Natural killer cell treated with Interleukin-12 subunit alpha and Interleukin-12 subunit beta and Interleukin-15 and Interleukin-18, amount 100 ng/mL, for 72 hours (primary cell): Measurements from ENCODE around the gene ORC5. TPM values are rescaled to one million over a fixed set of nuclear protein-coding genes. Genes with fewer than 3 reads are reported as not detected.
A peak's percentile ranks its signal among the peaks of the same experiment; 100 is the strongest.
"Not testable (repeated sequence)": the region's sequence is repeated elsewhere in the genome, so short reads cannot be mapped to it uniquely, and the experiment has no call there.

Source experiments
- ATAC-seq, 2 donors: fragments of 150-1000 bp; cut with Tn5 transposase in 1 of 2; sonication (Bioruptor Pico), chemical (Tn5 transposase) in 1 of 2; 2 replicates each; pipeline ENCODE4 v1.10.0; 2021
- DNase-seq: peaks from one replicate; pipeline ENCODE4 v3.0.0; 2022; ENCODE audit warnings: low spot score
- H3K27ac Mint-ChIP-seq, 2 donors: 1 replicate in 1 of 2; 2 replicates in 1 of 2; pipeline ENCODE4 v1.8.0; 2022; ENCODE audit warnings: mixed read lengths in 2 of 2, mild to moderate bottlenecking in 1 of 2, moderate library complexity in 1 of 2
- H3K27me3 Mint-ChIP-seq, 2 donors: 1 replicate in 1 of 2; 2 replicates in 1 of 2; pipeline ENCODE4 v1.8.0; 2022; ENCODE audit warnings: mixed read lengths in 2 of 2
- H3K36me3 Mint-ChIP-seq: one replicate; pipeline ENCODE4 v1.8.0; 2022; ENCODE audit warnings: mixed read lengths
- H3K4me1 Mint-ChIP-seq, 2 donors: 1 replicate in 1 of 2; 2 replicates in 1 of 2; pipeline ENCODE4 v1.8.0; 2022; ENCODE audit warnings: low read depth in 2 of 2, mixed read lengths in 2 of 2, mild to moderate bottlenecking in 1 of 2
- H3K4me3 Mint-ChIP-seq: one replicate; pipeline ENCODE4 v1.8.0; 2022; ENCODE audit warnings: mixed read lengths
- H3K9me3 Mint-ChIP-seq: 2 replicates; pipeline ENCODE4 v1.8.0; 2022; ENCODE audit warnings: mixed read lengths
- total RNA-seq, 2 donors: library from RNA; stranded (reverse); gene quantifications; one replicate each; pipeline ENCODE4 v1.2.3, GENCODE V29; 2022

The ORC5 gene
- 10 to 100 TPM; 24.7 to 35.7 TPM for total RNA-seq

DNA sequence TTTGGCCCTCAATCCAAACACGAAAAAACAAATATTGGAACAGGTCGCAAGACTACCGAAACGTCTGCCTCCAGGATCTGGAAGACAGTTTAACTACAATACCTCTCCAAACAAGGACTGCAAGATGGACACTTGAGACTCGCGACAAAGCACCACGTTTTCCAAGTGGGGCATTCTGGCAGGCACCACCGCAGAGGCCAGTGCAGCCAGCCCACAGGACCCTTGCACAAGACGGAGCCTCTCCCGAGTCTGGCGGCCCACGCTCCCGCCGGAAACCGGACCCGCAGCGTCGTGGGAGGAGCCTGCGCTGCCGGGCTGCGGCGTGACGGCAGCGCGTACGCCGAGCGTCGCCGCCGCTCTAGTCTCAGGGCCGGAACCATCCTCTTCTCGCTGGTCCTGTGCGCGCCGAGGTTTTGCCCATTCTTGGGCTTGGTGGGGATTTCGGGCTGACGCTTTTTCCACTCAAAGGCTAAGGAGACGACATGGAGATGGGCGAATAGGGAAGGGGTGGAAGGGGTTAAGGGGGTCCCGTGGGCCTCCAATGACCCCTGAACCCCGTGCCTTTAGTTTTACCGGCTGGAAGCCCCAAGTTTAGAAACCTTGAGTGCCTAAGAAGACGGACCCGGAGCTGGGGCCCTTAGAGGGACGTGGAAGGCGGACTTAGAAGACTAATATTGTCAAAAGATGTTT, at the start of gene ORC5:
ORC5 (minus strand) TSS at position 283 of the 690 bp plus-strand sequence; CDS start at position 174, 109 bp downstream.
- ATAC-seq (peak; percentile 99), DNase-seq (peak; percentile 90)
- peak within 1 kb of the TSS; percentile 88 to 94 for H3K27ac Mint-ChIP-seq
- no peaks in the 10 kb centered on the region for H3K9me3 Mint-ChIP-seq
- peaks cover 13 to 21% of the 10 kb centered on the region in 2 donors for H3K27me3 Mint-ChIP-seq
- peak within 1 kb of the TSS; percentile 97 for H3K4me3 Mint-ChIP-seq
- H3K4me1 Mint-ChIP-seq = peaks cover 25 to 29% of the 10 kb centered on the region in 2 donors
- peaks cover 23% of the 10 kb centered on the region for H3K36me3 Mint-ChIP-seq

DNA sequence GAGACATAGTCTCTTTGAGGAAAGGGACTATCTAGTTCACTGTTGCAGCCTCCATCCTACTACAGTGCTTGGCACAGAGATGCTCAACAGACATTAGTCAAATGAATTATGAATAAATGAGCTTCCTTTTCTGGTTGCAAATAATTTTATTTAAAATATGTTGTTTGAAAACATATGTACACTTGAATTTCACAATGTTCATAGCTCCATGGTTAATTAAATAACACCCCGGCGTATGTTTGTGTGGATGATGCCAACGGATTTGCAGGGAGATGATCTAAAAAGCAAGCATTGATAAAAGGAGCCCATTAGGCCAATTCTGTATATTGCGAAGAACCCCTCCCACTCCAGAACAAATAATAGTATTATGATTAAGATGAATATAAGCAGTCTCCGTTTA, 47.8 kb upstream of the ORC5 start:
- H3K4me3 Mint-ChIP-seq = no peak overlapping the region
- no peaks in the 10 kb centered on the region for H3K9me3 Mint-ChIP-seq
- no peaks in the 10 kb centered on the region for H3K4me1 Mint-ChIP-seq
- DNase-seq = no peak
- H3K27ac Mint-ChIP-seq = no peak overlapping the region
- ATAC-seq = no peak
- peaks cover 14 to 23% of the 10 kb centered on the region in 2 donors for H3K27me3 Mint-ChIP-seq
- no peaks in the 10 kb centered on the region for H3K36me3 Mint-ChIP-seq

DNA sequence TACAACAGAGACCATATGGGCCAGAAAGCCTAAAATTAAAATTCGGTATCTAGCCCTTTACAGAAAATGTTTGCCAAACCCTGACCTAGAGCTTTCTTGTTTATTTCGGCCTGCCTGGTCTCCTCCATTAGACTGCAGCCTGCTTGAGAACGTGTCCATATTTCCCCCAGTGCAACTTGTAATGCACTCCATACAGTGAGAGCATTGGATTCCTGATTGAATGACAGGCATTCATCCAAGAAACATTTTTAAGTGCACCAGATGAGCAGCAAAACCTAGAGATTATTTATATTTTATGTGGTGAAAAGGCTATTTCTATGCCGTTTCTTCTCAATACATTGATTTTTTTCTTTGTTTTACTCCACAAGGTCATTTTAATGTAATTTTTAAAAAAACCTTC, 47.4 kb upstream of the ORC5 start:
- H3K27me3 Mint-ChIP-seq = peaks cover 11 to 19% of the 10 kb centered on the region in 2 donors
- no peaks in the 10 kb centered on the region for H3K4me1 Mint-ChIP-seq
- H3K36me3 Mint-ChIP-seq = no peaks in the 10 kb centered on the region
- H3K4me3 Mint-ChIP-seq = no peak overlapping the region
- H3K9me3 Mint-ChIP-seq = no peaks in the 10 kb centered on the region
- DNase-seq (no peak), ATAC-seq (no peak)
- no peak overlapping the region for H3K27ac Mint-ChIP-seq

DNA sequence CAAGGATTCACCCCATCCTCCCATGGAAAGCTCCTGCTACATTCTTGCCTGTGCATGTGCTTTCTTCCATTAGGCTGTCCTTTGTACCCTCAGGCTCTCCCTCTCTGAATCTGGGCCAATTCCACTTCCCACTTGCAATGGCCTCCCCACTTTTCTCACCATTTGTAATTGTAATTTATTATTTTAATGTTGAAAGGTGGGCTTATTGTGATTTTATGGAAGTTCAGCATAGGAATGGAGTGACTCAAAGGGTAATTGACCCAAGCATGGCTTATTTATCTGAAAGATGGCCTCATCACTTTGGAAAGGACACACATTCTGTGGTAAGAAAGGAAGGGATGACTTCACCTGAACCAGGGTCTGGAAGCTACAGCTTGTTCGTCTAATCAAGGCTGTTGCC, 46.9 kb upstream of the ORC5 start:
- no peak overlapping the region for H3K4me3 Mint-ChIP-seq
- peaks cover 13 to 17% of the 10 kb centered on the region in 2 donors for H3K27me3 Mint-ChIP-seq
- H3K4me1 Mint-ChIP-seq = no peaks in the 10 kb centered on the region
- no peak for DNase-seq
- no peak for ATAC-seq
- no peaks in the 10 kb centered on the region for H3K36me3 Mint-ChIP-seq
- no peak overlapping the region for H3K27ac Mint-ChIP-seq
- peaks cover 2% of the 10 kb centered on the region for H3K9me3 Mint-ChIP-seq

DNA sequence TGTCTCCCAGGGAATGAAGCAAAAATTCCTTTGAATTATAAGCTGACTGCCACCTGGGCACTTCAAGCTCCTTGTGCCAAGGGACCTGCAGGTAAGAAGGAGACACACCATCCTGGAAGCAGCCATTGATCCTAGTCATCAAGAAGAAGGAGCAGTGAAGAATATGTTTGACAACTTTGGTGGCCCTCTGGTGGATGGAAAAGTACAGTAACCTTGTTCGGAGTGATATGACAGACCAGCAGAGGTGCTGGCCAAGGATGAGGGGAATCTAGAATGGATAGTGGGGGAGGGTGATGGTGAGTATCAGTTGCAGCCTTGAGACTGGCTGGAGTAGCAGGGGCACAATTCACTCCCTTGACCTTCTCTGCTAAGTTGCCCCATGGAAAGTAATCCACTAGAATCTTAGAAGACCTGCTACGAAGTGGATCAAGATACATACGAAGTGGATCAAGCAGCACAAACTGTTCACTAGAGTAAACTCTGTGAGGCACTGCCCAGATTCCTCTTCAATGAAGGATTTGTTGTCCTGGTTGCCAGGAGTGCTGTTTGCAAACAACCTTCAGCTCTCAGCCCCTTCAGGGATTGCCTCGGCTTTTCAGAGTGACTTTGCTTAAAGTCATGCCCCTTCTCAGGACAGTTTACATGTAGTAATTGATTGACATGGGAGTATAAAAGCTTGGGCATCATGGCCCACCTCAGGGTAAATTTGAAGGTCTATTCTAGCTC, 44.8 kb upstream of the ORC5 start:
- no peaks in the 10 kb centered on the region for H3K4me1 Mint-ChIP-seq
- peaks cover 24% of the 10 kb centered on the region in 2 donors for H3K27me3 Mint-ChIP-seq
- no peaks in the 10 kb centered on the region for H3K36me3 Mint-ChIP-seq
- H3K4me3 Mint-ChIP-seq = no peak overlapping the region
- no peak overlapping the region for H3K27ac Mint-ChIP-seq
- H3K9me3 Mint-ChIP-seq = peaks cover 6% of the 10 kb centered on the region
- ATAC-seq (no peak), DNase-seq (no peak)

DNA sequence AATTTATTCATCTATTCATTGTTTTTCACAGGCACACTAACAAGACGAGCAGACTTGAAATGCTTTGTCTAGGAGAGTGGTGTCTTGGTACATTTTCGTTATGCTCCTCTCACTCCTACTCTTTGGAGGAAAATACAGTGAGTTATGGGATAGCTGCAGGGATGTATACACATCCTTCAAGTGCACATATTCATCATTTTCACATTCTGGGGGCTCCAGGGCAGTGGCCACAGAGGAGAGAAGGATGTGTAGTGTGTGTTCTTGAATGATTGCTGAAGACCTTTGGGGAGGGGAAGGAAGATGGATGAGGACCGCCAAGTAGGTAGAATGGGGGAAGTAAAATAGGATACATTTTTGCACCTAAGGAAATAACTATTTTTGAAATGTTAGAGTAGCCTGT, 34.8 kb upstream of the ORC5 start:
- H3K27me3 Mint-ChIP-seq = peaks cover 40 to 62% of the 10 kb centered on the region in 2 donors
- DNase-seq (no peak), ATAC-seq (no peak)
- no peak overlapping the region for H3K4me3 Mint-ChIP-seq
- no peak overlapping the region for H3K27ac Mint-ChIP-seq
- H3K9me3 Mint-ChIP-seq = peaks cover 4% of the 10 kb centered on the region
- H3K4me1 Mint-ChIP-seq = no peaks in the 10 kb centered on the region
- H3K36me3 Mint-ChIP-seq = no peaks in the 10 kb centered on the region

DNA sequence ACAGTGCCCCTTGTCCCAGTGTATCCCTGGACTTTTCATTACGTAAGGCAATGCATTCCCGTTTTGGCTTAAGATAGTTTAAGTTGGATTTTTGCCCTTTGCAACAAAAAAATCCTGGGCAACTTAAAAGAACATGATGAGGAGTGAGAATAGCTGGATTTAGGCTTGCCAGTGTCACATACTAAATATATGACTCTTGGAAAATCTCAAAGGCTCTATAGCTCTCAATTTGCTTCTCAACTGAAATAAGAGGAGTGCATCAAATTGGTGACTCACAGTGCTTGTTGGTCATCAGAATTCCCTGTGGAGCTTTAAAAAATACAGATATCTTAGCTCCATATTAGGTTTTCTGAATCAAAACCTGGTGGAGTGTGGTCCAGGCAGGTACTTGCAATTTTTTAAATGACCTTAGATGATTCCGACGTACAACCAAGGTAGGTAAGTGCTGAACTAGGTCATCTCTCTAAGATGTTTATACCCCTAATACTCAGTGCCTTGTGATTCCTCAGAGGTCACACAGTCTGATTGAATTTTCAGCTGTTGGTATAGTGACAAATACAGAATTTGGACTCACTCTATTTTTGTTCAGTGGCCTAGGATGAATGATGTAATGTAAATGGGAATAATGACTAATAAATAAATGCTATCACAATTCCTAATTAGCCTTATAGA, 33.9 kb upstream of the ORC5 start:
- no peak for ATAC-seq
- Mint-ChIP-seq H3K4me1 (no peaks in the 10 kb centered on the region), H3K9me3 (no peaks in the 10 kb centered on the region), H3K27me3 (peaks cover 35 to 60% of the 10 kb centered on the region in 2 donors), H3K27ac (no peak overlapping the region), H3K4me3 (no peak overlapping the region), H3K36me3 (no peaks in the 10 kb centered on the region)
- no peak for DNase-seq

DNA sequence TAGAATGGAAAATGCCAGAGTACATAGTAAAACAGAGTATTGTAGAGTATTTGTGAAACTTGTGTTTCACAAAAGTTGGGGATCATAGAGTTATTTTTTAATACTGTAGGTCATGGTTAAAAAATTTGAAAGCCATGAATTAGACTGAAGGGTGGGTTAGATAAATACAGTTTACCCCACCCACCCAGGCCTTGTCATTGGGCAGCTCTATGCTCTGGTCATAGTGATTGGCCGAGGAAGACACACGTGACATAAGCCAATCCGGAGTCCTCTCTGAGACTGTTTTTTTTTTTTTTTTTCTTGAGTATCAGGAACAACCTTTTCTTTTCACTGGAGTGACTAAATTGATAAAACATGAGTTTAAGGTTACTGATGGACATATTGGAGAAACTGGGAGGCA, 33.3 kb upstream of the ORC5 start:
- H3K9me3 Mint-ChIP-seq = no peaks in the 10 kb centered on the region
- H3K27ac Mint-ChIP-seq = no peak overlapping the region
- H3K4me3 Mint-ChIP-seq = no peak overlapping the region

DNA sequence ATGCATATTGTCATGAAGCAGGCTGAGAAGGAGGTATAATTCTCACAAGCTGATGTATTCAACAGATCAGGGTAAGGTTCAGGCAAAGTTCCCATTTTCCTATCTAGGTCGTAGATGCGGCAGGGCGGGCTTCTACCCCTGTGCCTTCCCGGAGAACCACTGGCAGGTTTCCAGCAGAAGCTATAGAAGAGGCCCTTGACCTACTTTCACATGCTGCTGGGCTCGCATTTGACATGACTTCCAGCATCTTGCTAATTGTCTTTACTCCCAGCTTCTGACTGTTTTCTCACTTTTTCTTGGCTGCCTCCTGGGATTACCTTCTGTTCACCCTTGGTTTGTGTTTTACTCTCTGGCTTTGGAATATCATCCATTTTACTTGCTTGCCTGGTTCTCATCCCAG, 32.6 kb upstream of the ORC5 start:
- Mint-ChIP-seq H3K36me3 (no peaks in the 10 kb centered on the region), H3K4me3 (no peak overlapping the region), H3K27ac (no peak overlapping the region), H3K9me3 (no peaks in the 10 kb centered on the region), H3K4me1 (no peaks in the 10 kb centered on the region), H3K27me3 (peaks cover 30 to 54% of the 10 kb centered on the region in 2 donors)
- DNase-seq = no peak
- ATAC-seq = no peak

More for the DNA sequence above, 33.3 kb upstream of the ORC5 start:
- no peaks in the 10 kb centered on the region for H3K4me1 Mint-ChIP-seq
- H3K36me3 Mint-ChIP-seq = no peaks in the 10 kb centered on the region
- ATAC-seq (no peak), DNase-seq (no peak)
- H3K27me3 Mint-ChIP-seq = peaks cover 32 to 57% of the 10 kb centered on the region in 2 donors

DNA sequence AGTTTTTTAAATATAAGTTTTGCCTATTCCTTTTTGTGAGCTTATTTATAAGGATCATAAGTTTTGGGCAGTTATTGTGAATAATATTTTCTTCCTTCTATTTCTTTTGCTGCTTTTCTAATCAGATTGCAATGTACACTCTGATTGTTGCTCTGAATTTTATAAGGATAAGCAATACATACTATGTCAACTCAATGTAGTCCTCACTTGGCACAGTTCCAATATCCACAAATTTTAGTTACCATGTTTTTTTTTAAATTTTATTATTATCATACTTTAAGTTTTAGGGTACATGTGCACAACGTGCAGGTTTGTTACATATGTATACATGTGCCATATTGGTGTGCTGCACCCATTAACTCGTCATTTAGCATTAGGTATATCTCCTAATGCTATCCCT, 27.2 kb upstream of the ORC5 start:
- not testable (repeated sequence) for H3K4me1 Mint-ChIP-seq, H3K4me3 Mint-ChIP-seq, H3K36me3 Mint-ChIP-seq, ATAC-seq, DNase-seq, H3K27ac Mint-ChIP-seq, H3K9me3 Mint-ChIP-seq
- peaks cover 16 to 33% of the 10 kb centered on the region in 2 donors for H3K27me3 Mint-ChIP-seq

DNA sequence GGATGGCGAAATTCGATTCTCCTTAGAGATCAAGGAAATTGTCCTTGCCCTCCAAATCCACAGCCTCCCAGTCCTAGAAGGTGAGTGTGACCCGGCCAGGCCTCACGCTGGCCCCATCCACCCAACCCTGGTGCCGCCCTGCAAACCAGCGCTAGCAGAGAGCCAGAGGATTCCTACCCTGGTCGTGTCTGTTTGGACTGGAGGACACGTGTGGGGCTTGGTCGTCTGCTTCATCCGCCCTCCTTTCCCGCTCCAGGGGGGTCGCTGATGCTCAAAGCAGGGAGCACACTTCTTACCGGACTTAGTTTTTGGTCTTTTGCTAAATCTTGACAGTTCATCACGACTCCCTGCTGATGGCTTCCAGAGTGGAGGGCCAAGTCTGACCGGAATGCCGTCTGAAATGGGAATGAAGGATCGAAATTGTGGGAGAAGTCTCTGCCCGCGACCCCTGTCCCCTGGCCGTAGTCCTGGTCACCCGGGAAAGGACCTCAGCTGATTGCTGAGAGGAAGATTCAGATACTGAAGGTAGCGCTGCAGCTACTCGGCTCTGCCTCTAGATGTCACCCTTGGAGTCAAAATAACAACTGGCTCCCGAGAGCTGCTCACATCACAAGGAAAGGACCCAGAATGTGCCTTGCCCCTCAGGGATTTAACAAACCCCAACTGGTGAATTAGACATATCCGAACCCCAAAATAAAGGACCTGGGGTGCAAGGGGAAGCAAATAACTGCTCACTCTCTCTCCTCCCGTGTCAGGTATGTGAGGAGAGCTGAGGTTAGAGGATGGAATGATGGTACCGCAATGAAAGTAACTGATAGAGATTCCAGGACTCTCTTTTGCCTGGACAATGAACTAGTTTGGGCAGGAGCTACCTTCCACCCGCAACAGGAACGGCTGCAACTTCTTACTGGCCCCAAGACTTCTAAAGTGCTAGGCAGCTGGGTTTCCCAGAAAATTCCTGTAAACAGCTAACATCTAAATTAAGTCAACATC, 23.5 kb upstream of the ORC5 start:
- no peak overlapping the region for H3K4me3 Mint-ChIP-seq
- no peak overlapping the region for H3K27ac Mint-ChIP-seq
- no peaks in the 10 kb centered on the region for H3K4me1 Mint-ChIP-seq
- ATAC-seq (peak; percentile 77 to 79), DNase-seq (peak; percentile 75)
- peaks cover 21 to 35% of the 10 kb centered on the region in 2 donors for H3K27me3 Mint-ChIP-seq
- no peaks in the 10 kb centered on the region for H3K36me3 Mint-ChIP-seq
- H3K9me3 Mint-ChIP-seq = no peaks in the 10 kb centered on the region

DNA sequence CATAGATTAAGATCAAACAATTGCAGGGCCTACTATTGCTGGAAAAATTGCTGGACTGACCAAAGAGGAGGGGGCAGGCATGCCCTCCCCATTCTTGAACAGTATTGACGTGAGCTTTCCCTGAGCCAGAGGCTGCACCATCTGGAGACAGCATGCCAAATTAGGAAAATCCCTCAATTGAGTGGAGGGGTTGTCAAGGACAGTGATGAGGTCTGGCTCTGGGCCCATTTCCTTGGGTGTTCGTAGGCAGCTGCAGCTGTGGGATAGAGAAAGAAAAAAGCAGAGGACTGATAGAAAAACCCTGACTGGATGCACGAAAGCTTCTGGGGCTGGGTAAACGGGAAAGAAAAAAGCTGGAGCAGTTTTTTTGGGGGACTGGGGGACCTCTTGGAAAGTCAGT, 22.8 kb upstream of the ORC5 start:
- no peak for ATAC-seq
- Mint-ChIP-seq H3K9me3 (no peaks in the 10 kb centered on the region), H3K4me3 (no peak overlapping the region), H3K36me3 (no peaks in the 10 kb centered on the region), H3K27ac (no peak overlapping the region), H3K27me3 (peaks cover 21 to 35% of the 10 kb centered on the region in 2 donors), H3K4me1 (no peaks in the 10 kb centered on the region)
- DNase-seq = no peak

DNA sequence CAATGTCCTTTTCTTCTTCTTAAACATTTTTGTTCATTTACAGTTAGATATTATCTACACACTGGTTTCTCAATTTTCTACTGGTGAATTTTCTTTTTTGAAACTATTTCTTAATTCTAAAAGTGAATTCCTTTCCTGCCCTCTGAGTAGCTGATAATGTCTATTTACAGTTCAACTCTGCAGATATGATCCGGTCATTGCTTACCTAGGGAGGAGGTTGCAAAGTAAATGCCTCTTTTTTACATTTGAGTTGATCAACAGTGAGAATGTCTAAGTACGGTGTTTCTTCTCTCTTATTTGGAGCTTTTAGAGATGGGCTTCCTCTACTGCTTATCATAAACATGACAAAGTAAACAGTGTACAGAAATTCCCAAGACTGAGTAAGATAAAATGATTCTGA, 20.6 kb upstream of the ORC5 start:
- no peak overlapping the region for H3K4me3 Mint-ChIP-seq

More for the DNA sequence above, 20.6 kb upstream of the ORC5 start:
- H3K9me3 Mint-ChIP-seq = no peaks in the 10 kb centered on the region
- ATAC-seq (no peak), DNase-seq (no peak)
- no peaks in the 10 kb centered on the region for H3K36me3 Mint-ChIP-seq
- peaks cover 25 to 39% of the 10 kb centered on the region in 2 donors for H3K27me3 Mint-ChIP-seq
- H3K4me1 Mint-ChIP-seq = no peaks in the 10 kb centered on the region
- H3K27ac Mint-ChIP-seq = no peak overlapping the region
